ENCODE measurements around the gene APOBEC3C.
"Not testable (repeated sequence)": the region's sequence is repeated elsewhere in the genome, so short reads cannot be mapped to it uniquely, and the experiment has no call there.

DNA sequence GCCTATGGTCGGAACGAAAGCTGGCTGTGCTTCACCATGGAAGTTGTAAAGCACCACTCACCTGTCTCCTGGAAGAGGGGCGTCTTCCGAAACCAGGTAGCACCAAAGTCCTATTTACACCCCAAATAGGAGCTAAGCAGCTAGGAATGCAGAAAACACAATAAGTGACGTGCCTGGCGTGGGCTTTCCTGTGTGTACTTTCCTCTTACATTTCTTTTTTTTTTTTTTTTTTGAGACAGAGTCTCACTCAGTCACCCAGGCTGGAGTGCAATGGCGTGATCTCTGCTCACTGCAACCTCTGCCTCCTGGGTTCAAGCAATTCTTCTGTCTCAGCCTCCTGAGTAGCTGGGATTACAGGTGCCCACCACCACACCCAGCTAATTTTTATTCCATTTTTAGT, 35.4 kb downstream of the APOBEC3C start:
- not testable (repeated sequence) for TF ChIP-seq YY1 (IDR thresholded peaks at IDR 0.05; ENCODE audit: insufficient read depth, insufficient read length); SUZ12 (IDR thresholded peaks at IDR 0.05; ENCODE audit: extremely low read depth, insufficient read depth, insufficient read length)
